GM12878 (cell line): ENCODE results near the gene SUPT3H. TPM values are rescaled to one million over a fixed set of nuclear protein-coding genes. Genes with fewer than 3 reads are reported as not detected.

Experiments
- ATAC-seq: fragments of 200-7000 bp; cut with Tn5 transposase; 3 replicates; pipeline ENCODE4 v1.9.1; 2020; ENCODE audit warnings: mild to moderate bottlenecking, moderate library complexity
- BruUV-seq: library from RNA; stranded (reverse); fragments of 400-500 nt; replicated peaks from 2 replicates; lab custom pipeline; 2021; lab: Mats Ljungman, UMichigan
- CTCF ChIA-PET: fragments of 300-600 bp; sonication (Branson Sonifier 250); formaldehyde crosslinking; extraction: SDS; loops from one replicate; lab custom pipeline; 2021; ENCODE audit warnings: inconsistent platforms; lab: Yijun Ruan, JAX
- POLR2A ChIA-PET: fragments of 350-600 bp; formaldehyde crosslinking; extraction: SDS; loops from one replicate; lab custom pipeline; 2021; ENCODE audit warnings: inconsistent platforms; lab: Charles Lee
- RAD21 ChIA-PET: fragments of 300-600 bp; sonication (Branson Sonifier 250); formaldehyde crosslinking; loops from one replicate; lab custom pipeline; 2023; ENCODE audit warnings: antibody characterized with exemption; ENCODE audit not compliant: unreplicated experiment; lab: Charles Lee
- SMC1A ChIA-PET: fragments of 300-600 bp; sonication (Branson Sonifier 250); formaldehyde crosslinking; loops from one replicate; lab custom pipeline; 2023; ENCODE audit not compliant: unreplicated experiment, uncharacterized antibody; lab: Charles Lee
- DNase-seq: peaks from one replicate; pipeline ENCODE4 v3.0.0-alpha.2; 2011; ENCODE audit warnings: low read depth, low spot score
- FAIRE-seq: peaks from 3 replicates; lab custom pipeline; 2011; peaks lifted over from hg19 to GRCh38; lab: Jason Lieb, UNC
- H2AFZ ChIP-seq: 2 replicates; pipeline ENCODE4 v1.6.0; 2011; ENCODE audit warnings: low read depth, low read length, control low read depth; ENCODE audit not compliant: control insufficient read depth
- H3K27ac ChIP-seq: 2 replicates; pipeline ENCODE4 v1.5.1; 2011; ENCODE audit warnings: control low read depth; ENCODE audit not compliant: control insufficient read depth, insufficient read depth
- H3K27me3 ChIP-seq, 2 experiments: replicated peaks in 1 of 2; 2 replicates each; pipeline versions ENCODE4 v1.6.0 to v1.6.1; 2011; ENCODE audit warnings: low read length in 1 of 2; ENCODE audit not compliant: control insufficient read depth in 2 of 2, insufficient read depth in 2 of 2
- H3K36me3 ChIP-seq, 2 experiments: 2 replicates each; pipeline ENCODE4 v1.5.1; 2011; ENCODE audit warnings: low read length in 1 of 2; ENCODE audit not compliant: control insufficient read depth in 2 of 2, insufficient read depth in 2 of 2
- H3K4me1 ChIP-seq: 2 replicates; pipeline ENCODE4 v1.6.1; 2011; ENCODE audit warnings: mild to moderate bottlenecking, low read length, moderate library complexity, mixed read lengths; ENCODE audit not compliant: control insufficient read depth, insufficient read depth
- H3K4me2 ChIP-seq: 2 replicates; pipeline ENCODE4 v1.6.0; 2011; ENCODE audit warnings: control low read depth; ENCODE audit not compliant: control insufficient read depth, insufficient read depth
- H3K4me3 ChIP-seq: fragments of 200-600 bp; sonication (generic); 2 replicates; pipeline ENCODE4 v1.5.1; 2016
- H3K79me2 ChIP-seq: 2 replicates; pipeline ENCODE4 v1.6.0; 2011; ENCODE audit warnings: low read length; ENCODE audit not compliant: control insufficient read depth, insufficient read depth
- H3K9ac ChIP-seq: 2 replicates; pipeline ENCODE4 v1.8.0; 2011; ENCODE audit warnings: low read length, control low read depth, mixed read lengths; ENCODE audit not compliant: control insufficient read depth, insufficient read depth
- H3K9me3 ChIP-seq: replicated peaks from 3 replicates; pipeline ENCODE4 v1.5.1; 2011; ENCODE audit warnings: mild to moderate bottlenecking, low read length; ENCODE audit not compliant: control insufficient read depth, insufficient read depth
- H4K20me1 ChIP-seq: 2 replicates; pipeline ENCODE4 v1.6.0; 2011; ENCODE audit not compliant: control insufficient read depth, insufficient read depth
- CHD2 ChIP-seq: IDR thresholded peaks from 2 replicates; pipeline ENCODE4 v1.6.1; 2011; ENCODE audit warnings: low read depth, low read length, improper control_type of control experiment, borderline replicate concordance
- EGR1 ChIP-seq, 2 experiments: IDR thresholded peaks; 1 replicate in 1 of 2; 2 replicates in 1 of 2; pipeline ENCODE4 v1.6.1; 2011 to 2012; ENCODE audit warnings: low read depth in 2 of 2, low read length in 2 of 2, borderline replicate concordance in 1 of 2, mild to moderate bottlenecking in 1 of 2, moderate library complexity in 1 of 2
- GATAD2B ChIP-seq: fragments of 450-650 bp; conservative IDR thresholded peaks from 2 replicates; pipeline ENCODE4 v1.6.1; 2017; ENCODE audit warnings: low read depth, mild to moderate bottlenecking, moderate library complexity
- MLLT1 ChIP-seq: fragments of 450-650 bp; IDR thresholded peaks from 2 replicates; pipeline ENCODE4 v1.6.1; 2016; ENCODE audit warnings: mild to moderate bottlenecking
- NR2F1 ChIP-seq: fragments of 450-650 bp; conservative IDR thresholded peaks from 2 replicates; pipeline ENCODE4 v1.6.1; 2017; ENCODE audit warnings: mild to moderate bottlenecking
- NRF1 ChIP-seq: conservative IDR thresholded peaks from 2 replicates; pipeline ENCODE4 v1.6.1; 2011; ENCODE audit warnings: mild to moderate bottlenecking, low read depth, low read length, improper control_type of control experiment
- PRDM15 ChIP-seq: fragments of 450-650 bp; formaldehyde crosslinking; IDR thresholded peaks from 2 replicates; pipeline ENCODE4 v1.4.0; 2020; ENCODE audit warnings: mild to moderate bottlenecking, moderate library complexity
- RB1 ChIP-seq: fragments of 450-650 bp; formaldehyde crosslinking; IDR thresholded peaks from 2 replicates; pipeline ENCODE4 v1.6.1; 2017; ENCODE audit warnings: mild to moderate bottlenecking, borderline replicate concordance
- RELB ChIP-seq: fragments of 450-650 bp; IDR thresholded peaks from 2 replicates; pipeline ENCODE4 v1.6.1; 2017; ENCODE audit warnings: low read depth, mild to moderate bottlenecking, moderate library complexity
- SIN3A ChIP-seq: IDR thresholded peaks from 2 replicates; pipeline ENCODE4 v1.6.1; 2012; ENCODE audit warnings: low read depth, low read length, improper control_type of control experiment
- SMC3 ChIP-seq: IDR thresholded peaks from 2 replicates; pipeline ENCODE4 v1.6.1; 2011; ENCODE audit warnings: low read length, improper control_type of control experiment, borderline replicate concordance
- SP1 ChIP-seq: IDR thresholded peaks from one replicate; pipeline ENCODE4 v1.6.1; 2011; ENCODE audit warnings: low read depth, low read length
- SUPT20H ChIP-seq: IDR thresholded peaks from 2 replicates; pipeline ENCODE4 v1.6.1; 2011; ENCODE audit warnings: low read depth, mild to moderate bottlenecking, low read length, moderate library complexity, borderline replicate concordance; ENCODE audit not compliant: control insufficient read depth
- ZNF274 ChIP-seq: IDR thresholded peaks from one replicate; pipeline ENCODE4 v1.8.0; 2011; ENCODE audit not compliant: insufficient read length, insufficient read depth
- ZNF384 ChIP-seq: IDR thresholded peaks from 2 replicates; pipeline ENCODE4 v1.6.1; 2012; ENCODE audit warnings: low read depth, mild to moderate bottlenecking, low read length, improper control_type of control experiment, borderline replicate concordance
- WGBS: methylation state at CpG from one replicate; pipeline ENCODE4 v1.1.6; 2016; ENCODE audit warnings: low lambda C conversion rate; ENCODE audit not compliant: insufficient replicate concordance, insufficient coverage; ENCODE audit errors: missing lambda C conversion rate; 5-methylcytosine and 5-hydroxymethylcytosine counted together
- in situ Hi-C: fragments of 300-500 bp; cut with MboI; formaldehyde crosslinking; loops from 9 replicates; pipeline ENCODE4 v1.14.3; 2018; ENCODE audit warnings: mixed read lengths
- intact Hi-C: fragments of 100-400 bp; cut with micrococcal nuclease; formaldehyde crosslinking; loops from one replicate; pipeline ENCODE4 v1.14.2; 2022; ENCODE audit not compliant: unreplicated experiment
- polyA plus RNA-seq, 11 experiments: library from polyadenylated mRNA; depleted of rRNA in 4 of 11; unstranded in 6 of 11; stranded (reverse) in 5 of 11; fragments of >200 nt; fragmentation: Nextera tagmentation in 4 of 11; fragmentation: Illumina TruSeq in 1 of 11; extraction: Ambion mirVana in 4 of 11; extraction: Trizol in 1 of 11; gene quantifications; 1 replicate in 1 of 11; 2 replicates in 10 of 11; pipeline versions ENCODE4 v1.2.1 to v1.2.3, GENCODE V29; 2011 to 2016; ENCODE audit warnings: inconsistent platforms in 2 of 11, missing spikeins in 2 of 11, low read depth in 1 of 11
- total RNA-seq, 4 experiments: library from RNA; depleted of rRNA in 3 of 4; stranded (reverse); fragments of >200 nt in 3 of 4; fragmentation: Illumina TruSeq in 1 of 4; extraction: Trizol in 1 of 4; gene quantifications; 2 replicates each; pipeline versions ENCODE4 v1.2.1 to v1.2.3, GENCODE V29; 2013 to 2021

SUPT3H gene
- total and polyA plus RNA-seq, 10 of the 15 experiments (the other 5 are each of a cell fraction or from before 2014, with no cell fraction given), result 0.51 to 3.7 (median 2.0) TPM

GRCh38 chr6:45132059-45132458, 245.7 kb downstream of the SUPT3H start:
- Histone ChIP-seq H3K4me3 (no peak overlapping the region), H3K9me3 (no peaks in the 10 kb centered on the region; the same call in 1 of the 3 replicates), H2AFZ (no peak overlapping the region), H3K79me2 (no peaks in the 10 kb centered on the region), H3K27me3 (no peaks in the 10 kb centered on the region), H4K20me1 (no peaks in the 10 kb centered on the region), H3K9ac (no peak overlapping the region), H3K4me1 (no peaks in the 10 kb centered on the region), H3K36me3 (no peaks in the 10 kb centered on the region), H3K4me2 (no peak overlapping the region), H3K27ac (no peak overlapping the region)
- TF ChIP-seq NR2F1, result no peak
- no peak for TF ChIP-seq PRDM15 (CRISPR knock-in tag)
- no peak for TF ChIP-seq GATAD2B
- no peak for TF ChIP-seq MLLT1
- TF ChIP-seq EGR1 (IDR thresholded peaks at IDR 0.05; ENCODE audit: borderline replicate concordance in 1 of 2, low read depth in 2 of 2, low read length in 2 of 2), result no peak
- no peak for TF ChIP-seq RELB
- no peak for TF ChIP-seq SIN3A
- TF ChIP-seq RB1, result no peak
- no peak for TF ChIP-seq ZNF384
- TF ChIP-seq SP1, result no peak
- TF ChIP-seq SUPT20H, result no peak
- no peak for TF ChIP-seq NRF1
- no peak for TF ChIP-seq ZNF274
- no peak for TF ChIP-seq SMC3
- no peak for TF ChIP-seq CHD2
- DNase-seq (no peak), FAIRE-seq (no peak), ATAC-seq (no peak)
- CTCF ChIA-PET, result no interaction called here
- POLR2A ChIA-PET, result no interaction called here
- RAD21 ChIA-PET, result no interaction called here
- in situ Hi-C loops (no loop called here), intact Hi-C loops (no loop called here)
- SMC1A ChIA-PET, result no interaction called here
- WGBS, result 95% methylated on average over 1 of the region's 1 CpG
- no TSS peak for BruUV-seq
